Choroid plexus epithelial cell (primary cell): ENCODE results near the gene LTA4H.
A peak's percentile ranks its signal among the peaks of the same experiment; 100 is the strongest.

Experiments
- DNase-seq: peaks from one replicate; pipeline ENCODE4 v3.0.0-alpha.2; 2010; ENCODE audit warnings: low read depth
- H3K4me3 ChIP-seq: 2 replicates; pipeline ENCODE4 v1.5.1; 2011; ENCODE audit warnings: low read depth, mild to moderate bottlenecking, control low read depth, low read length, moderate library complexity
- CTCF ChIP-seq: conservative IDR thresholded peaks from 2 replicates; pipeline ENCODE4 v1.5.1; 2011; ENCODE audit warnings: low read depth, mild to moderate bottlenecking, control low read depth, inconsistent platforms, low read length, moderate library complexity

LTA4H gene

DNA sequence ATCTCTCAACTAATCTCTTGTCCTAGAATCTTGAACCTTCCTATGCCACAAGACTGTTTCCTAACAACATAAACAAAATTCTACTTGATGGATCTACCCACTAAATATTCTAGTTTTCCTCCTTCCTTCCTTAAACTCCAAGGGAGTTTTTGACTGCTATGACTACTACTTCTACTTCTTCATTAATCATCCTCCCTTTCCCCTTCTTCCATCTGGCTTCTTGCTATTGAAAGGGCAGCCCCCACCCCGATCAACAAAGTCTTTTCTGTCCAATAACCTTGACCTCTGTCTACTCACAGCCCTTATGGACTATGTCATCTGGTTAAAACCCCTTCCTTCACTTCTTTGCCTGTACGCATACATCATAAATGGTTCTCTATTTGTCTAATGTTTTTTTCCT lies 5.6 kb downstream of the LTA4H start:
- no peak for DNase-seq
- TF ChIP-seq CTCF: no peak
- H3K4me3 ChIP-seq: no peak overlapping the region

GRCh38 chr12:96028538-96028937 lies 6.8 kb downstream of the LTA4H start:
- TF ChIP-seq CTCF: no peak
- no peak for DNase-seq

GRCh38 chr12:96026331-96026730 lies 9.1 kb downstream of the LTA4H start:
- no peak overlapping the region for H3K4me3 ChIP-seq
- TF ChIP-seq CTCF: no peak
- DNase-seq: no peak

More at GRCh38 chr12:96028538-96028937, 6.8 kb downstream of the LTA4H start:
- no peak overlapping the region for H3K4me3 ChIP-seq

DNA sequence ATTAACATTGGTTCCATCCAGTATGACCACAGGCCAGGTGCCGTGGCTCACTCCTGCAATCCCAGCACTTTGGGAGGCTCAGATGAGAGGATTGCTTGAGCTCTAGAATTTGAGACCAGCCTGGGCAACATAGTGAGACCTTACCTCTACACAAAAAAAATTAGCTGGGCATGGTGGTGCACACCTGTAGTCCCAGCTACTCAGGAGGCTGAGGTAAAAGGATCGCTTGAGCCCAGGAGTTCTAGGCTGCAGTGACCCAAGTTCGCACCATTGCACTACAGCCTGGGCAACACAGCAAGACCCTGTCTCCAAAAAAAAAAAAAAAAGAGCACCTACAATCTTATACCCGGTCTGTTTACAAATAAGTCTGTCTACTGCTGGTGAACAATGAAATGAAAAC lies 9.9 kb downstream of the LTA4H start:
- no peak for TF ChIP-seq CTCF
- no peak overlapping the region for H3K4me3 ChIP-seq

GRCh38 chr12:96020314-96021003 lies 14.9 kb downstream of the LTA4H start:
- H3K4me3 ChIP-seq: no peak overlapping the region
- TF ChIP-seq CTCF: no peak
- no peak for DNase-seq

More for the DNA sequence above, 9.9 kb downstream of the LTA4H start:
- no peak for DNase-seq

DNA sequence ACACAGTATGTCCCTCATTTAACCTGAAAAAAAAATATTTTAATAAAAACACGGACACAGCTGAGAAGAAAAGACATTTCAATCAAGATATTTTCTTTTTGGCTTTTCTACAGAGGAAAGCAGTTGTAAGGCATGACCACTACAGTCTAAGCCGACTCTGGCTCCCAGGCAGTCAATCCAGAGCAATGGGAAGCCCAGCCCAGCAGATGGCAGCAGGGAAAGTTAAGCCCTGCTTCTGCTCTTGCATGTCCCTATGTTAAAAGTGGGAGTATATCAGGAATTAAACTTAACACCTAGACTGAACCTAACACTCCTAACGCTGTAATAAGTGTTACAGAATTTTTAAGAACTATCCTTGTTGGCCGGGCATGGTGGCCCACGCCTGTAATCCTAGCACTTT lies 19.7 kb downstream of the LTA4H start:
- peak; percentile 77 for TF ChIP-seq CTCF
- peak; percentile 68 for DNase-seq
- no peak overlapping the region for H3K4me3 ChIP-seq

DNA sequence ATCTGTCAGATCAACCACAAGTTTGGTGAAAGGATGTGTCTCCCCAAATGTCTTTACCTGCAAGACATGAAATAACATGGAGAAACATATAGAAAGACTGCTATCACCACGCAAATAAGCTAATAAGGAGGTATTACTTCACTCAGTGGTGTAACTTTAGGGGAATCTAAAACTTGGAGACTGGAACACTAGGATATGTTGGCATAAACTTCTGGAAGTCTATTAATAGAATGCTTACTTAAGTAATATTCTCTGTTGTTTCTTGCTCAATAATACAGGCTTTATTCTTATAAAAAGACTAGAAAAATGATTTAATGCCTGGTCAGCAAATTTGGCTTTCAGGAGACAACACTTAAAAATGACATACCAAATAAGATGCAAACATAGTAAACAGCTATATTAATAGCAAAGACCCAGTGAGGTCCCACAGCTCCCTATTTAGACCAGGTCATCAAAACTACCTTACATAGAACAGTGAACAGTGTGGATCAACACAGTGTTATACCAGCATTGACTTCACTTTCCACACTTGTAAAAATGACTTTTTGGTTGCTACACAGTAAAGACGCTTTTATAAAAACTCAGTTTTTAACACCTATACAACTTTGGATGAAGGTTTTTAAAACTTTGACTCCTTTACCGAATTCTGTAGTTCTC lies 20.3 kb downstream of the LTA4H start:
- DNase-seq: no peak

More for the DNA sequence above, 20.3 kb downstream of the LTA4H start:
- no peak for TF ChIP-seq CTCF
- H3K4me3 ChIP-seq: no peak overlapping the region
